ENCODE data around the gene ARMC8.

ARMC8 gene

DNA sequence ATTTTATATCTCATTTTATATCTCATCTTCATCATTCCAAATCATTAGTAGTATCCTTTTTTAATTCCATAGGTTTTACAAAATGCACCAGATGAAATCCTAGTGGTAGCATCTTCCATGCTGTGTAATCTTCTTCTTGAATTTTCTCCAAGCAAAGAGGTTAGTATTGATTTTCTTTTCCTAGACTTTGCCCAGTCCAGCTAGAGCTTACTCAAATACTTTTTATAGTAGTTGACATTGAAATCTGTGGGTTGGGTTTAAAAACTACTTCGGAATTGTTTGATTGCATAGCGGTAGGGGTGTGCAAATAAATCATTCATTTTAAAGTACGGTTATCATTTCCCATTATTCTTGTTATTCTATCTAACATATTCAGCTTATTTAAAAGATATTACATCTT lies 80.0 kb downstream of the ARMC8 start:
- no peak for DNase-seq (ENCODE audit: low read depth)
- TF ChIP-seq, protein P1, sequence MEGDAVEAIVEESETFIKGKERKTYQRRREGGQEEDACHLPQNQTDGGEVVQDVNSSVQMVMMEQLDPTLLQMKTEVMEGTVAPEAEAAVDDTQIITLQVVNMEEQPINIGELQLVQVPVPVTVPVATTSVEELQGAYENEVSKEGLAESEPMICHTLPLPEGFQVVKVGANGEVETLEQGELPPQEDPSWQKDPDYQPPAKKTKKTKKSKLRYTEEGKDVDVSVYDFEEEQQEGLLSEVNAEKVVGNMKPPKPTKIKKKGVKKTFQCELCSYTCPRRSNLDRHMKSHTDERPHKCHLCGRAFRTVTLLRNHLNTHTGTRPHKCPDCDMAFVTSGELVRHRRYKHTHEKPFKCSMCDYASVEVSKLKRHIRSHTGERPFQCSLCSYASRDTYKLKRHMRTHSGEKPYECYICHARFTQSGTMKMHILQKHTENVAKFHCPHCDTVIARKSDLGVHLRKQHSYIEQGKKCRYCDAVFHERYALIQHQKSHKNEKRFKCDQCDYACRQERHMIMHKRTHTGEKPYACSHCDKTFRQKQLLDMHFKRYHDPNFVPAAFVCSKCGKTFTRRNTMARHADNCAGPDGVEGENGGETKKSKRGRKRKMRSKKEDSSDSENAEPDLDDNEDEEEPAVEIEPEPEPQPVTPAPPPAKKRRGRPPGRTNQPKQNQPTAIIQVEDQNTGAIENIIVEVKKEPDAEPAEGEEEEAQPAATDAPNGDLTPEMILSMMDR (conservative IDR thresholded peaks at IDR 0.05; ENCODE audit: control insufficient read depth, insufficient read depth, low read depth, low read length), result no peak
- no peak overlapping the region for H3K4me3 ChIP-seq (ENCODE audit: control insufficient read depth, low read depth, low read length)

DNA sequence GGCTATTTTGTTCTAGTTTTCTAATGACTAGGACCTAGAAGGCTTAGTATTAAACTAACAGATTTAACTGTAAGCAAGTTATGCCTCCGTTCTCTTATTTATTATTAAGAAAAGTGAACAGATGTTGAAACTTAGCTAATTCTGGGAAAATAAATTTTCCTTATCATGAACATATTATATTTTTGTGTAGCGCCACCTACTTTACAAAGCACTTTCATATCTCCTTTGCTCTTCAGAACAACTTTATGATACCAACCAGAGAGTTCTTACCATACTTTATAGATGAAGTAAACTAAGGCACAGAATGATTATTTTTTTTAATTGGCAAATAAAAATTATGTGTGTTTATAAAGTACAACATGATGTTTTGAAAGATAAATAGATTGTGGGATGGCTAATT lies 83.1 kb downstream of the ARMC8 start:
- no peak for DNase-seq (ENCODE audit: low read depth)
- TF ChIP-seq, protein P1 (conservative IDR thresholded peaks at IDR 0.05; ENCODE audit: control insufficient read depth, insufficient read depth, low read depth, low read length), result no peak

DNA sequence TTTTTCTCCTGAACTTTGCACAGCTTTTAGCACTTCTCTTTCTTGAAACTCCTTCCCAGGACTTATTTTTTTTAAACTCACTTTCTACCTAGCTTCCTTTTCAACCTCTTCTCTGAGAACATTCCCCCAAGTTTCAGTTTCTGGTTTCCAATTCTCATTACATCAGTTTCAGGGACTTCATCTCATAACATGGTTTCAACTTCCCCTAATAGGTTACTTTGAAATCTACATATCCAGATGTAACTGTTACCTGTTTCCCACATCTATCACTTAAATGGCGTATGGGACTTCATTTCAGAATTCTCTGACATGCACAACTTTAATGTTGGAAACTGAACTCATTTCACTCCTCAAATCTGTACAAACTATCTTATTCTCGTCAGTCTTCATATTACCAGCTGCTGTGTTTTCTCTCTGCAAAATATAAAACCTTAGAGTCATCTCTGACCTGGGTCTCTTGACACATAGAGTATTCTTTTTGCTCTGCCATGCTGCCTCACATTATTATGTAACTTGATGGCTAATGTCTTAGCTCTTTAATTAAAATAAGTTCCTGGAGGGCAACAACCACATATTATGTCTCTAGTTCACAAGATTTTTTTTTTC lies 84.2 kb downstream of the ARMC8 start:
- DNase-seq (ENCODE audit: low read depth), result no peak
- TF ChIP-seq, protein P1 (conservative IDR thresholded peaks at IDR 0.05; ENCODE audit: control insufficient read depth, insufficient read depth, low read depth, low read length), result no peak
- no peak overlapping the region for H3K4me3 ChIP-seq (ENCODE audit: control insufficient read depth, low read depth, low read length)

More for the DNA sequence above, 83.1 kb downstream of the ARMC8 start:
- no peak overlapping the region for H3K4me3 ChIP-seq (ENCODE audit: control insufficient read depth, low read depth, low read length)

DNA sequence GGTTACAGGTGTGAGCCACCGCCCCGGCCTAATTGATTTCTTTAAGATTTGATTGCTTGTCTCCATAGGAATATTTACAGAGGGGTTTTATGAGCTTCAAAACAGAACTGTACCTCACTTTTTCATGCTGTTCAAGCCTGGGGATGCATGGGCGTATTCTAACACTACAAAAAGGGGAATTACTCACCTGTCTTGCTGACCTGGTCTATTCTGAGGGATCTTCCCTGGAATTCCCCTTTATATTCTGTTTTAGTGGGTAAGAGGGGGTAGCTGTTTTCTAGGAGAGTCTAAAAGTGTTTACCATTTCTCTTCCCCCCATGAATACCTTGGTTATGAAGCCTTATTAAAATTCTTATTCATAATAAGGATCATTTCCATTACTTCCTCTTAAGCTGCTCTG lies 94.5 kb downstream of the ARMC8 start:
- DNase-seq (ENCODE audit: low read depth), result no peak
- TF ChIP-seq, protein P1 (conservative IDR thresholded peaks at IDR 0.05; ENCODE audit: control insufficient read depth, insufficient read depth, low read depth, low read length), result no peak
- H3K4me3 ChIP-seq (ENCODE audit: control insufficient read depth, low read depth, low read length), result no peak overlapping the region

DNA sequence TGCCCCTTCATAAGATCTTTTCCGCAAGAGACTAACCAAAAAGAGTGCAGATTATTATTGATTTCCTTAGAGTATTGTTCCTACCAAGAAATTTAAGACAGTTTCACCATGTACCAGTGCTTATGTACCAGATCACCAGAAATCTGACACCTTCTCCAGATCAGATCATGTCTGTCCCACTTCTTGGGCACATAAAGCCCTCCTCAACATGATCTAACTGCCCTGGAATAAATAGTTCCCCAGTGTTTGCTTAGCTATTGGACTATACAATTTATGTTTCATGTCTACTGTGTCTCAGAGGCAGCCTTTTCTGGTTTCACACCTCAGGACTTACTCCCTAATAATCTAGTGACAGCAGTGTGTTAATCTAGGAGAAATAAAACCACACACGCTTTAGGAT lies 95.7 kb downstream of the ARMC8 start:
- no peak overlapping the region for H3K4me3 ChIP-seq (ENCODE audit: control insufficient read depth, low read depth, low read length)
- TF ChIP-seq, protein P1 (conservative IDR thresholded peaks at IDR 0.05; ENCODE audit: control insufficient read depth, insufficient read depth, low read depth, low read length), result no peak
- no peak for DNase-seq (ENCODE audit: low read depth)

DNA sequence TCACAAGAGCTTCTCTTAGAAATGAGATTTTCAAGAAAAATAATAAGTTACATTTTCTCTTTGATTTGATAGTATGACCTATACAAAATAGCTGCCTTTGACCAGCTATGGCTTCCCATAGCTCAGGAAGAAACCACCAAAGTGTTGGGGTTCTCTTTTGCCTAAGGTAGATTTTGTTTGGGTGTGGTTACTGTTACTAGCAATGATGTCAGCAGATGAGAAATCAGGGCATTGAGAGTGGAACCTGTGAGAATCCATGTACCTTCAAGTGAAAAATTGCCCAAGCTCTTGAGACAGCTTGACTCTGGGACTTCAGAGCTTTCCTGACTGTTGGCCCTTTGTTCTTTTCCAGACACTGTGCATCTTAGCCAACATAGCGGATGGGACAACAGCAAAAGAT lies 97.0 kb downstream of the ARMC8 start:
- TF ChIP-seq, protein P1 (conservative IDR thresholded peaks at IDR 0.05; ENCODE audit: control insufficient read depth, insufficient read depth, low read depth, low read length), result no peak
- no peak for DNase-seq (ENCODE audit: low read depth)

More for the DNA sequence above, 97.0 kb downstream of the ARMC8 start:
- H3K4me3 ChIP-seq (ENCODE audit: control insufficient read depth, low read depth, low read length), result no peak overlapping the region
